HG03460 (cell line): ENCODE measurements around the gene HAPSTR1.
"Not testable (repeated sequence)": the region's sequence is repeated elsewhere in the genome, so short reads cannot be mapped to it uniquely, and the experiment has no call there.

Experiments used
- ATAC-seq: cut with Tn5 transposase; IDR thresholded peaks from one replicate; pipeline ENCODE4 v1.9.1; 2021; ENCODE audit not compliant: unreplicated experiment

The HAPSTR1 gene

GRCh38 chr16:9070254-9070653, 21.2 kb upstream of the HAPSTR1 start:
- ATAC-seq: no peak

GRCh38 chr16:9071377-9071776, 20.1 kb upstream of the HAPSTR1 start:
- ATAC-seq: no peak

GRCh38 chr16:9072806-9073341, 18.6 kb upstream of the HAPSTR1 start:
- ATAC-seq: peak; percentile 62

- ATAC-seq: no peak
Observed at GRCh38 chr16:9075299-9076071, 16.0 kb upstream of the HAPSTR1 start.

- no peak for ATAC-seq
Observed at GRCh38 chr16:9077091-9077809, 14.2 kb upstream of the HAPSTR1 start.

GRCh38 chr16:9078467-9079429, 12.7 kb upstream of the HAPSTR1 start:
- ATAC-seq: peak; percentile 73

GRCh38 chr16:9079430-9079812, 12.0 kb upstream of the HAPSTR1 start:
- no peak for ATAC-seq

- ATAC-seq: no peak
Observed at GRCh38 chr16:9081158-9081557, 10.3 kb upstream of the HAPSTR1 start.

GRCh38 chr16:9081843-9082242, 9.6 kb upstream of the HAPSTR1 start:
- no peak for ATAC-seq

GRCh38 chr16:9082422-9082821, 9.0 kb upstream of the HAPSTR1 start:
- ATAC-seq: no peak

- not testable (repeated sequence) for ATAC-seq
Observed at GRCh38 chr16:9087733-9088132, 3.7 kb upstream of the HAPSTR1 start.

GRCh38 chr16:9088848-9089247, 2.6 kb upstream of the HAPSTR1 start:
- ATAC-seq: no peak

- ATAC-seq: no peak
Observed at GRCh38 chr16:9089660-9090059, 1.8 kb upstream of the HAPSTR1 start.

GRCh38 chr16:9090101-9090959, 1.1 kb upstream of the HAPSTR1 start:
- no peak for ATAC-seq

GRCh38 chr16:9091867-9092281, 430 bp downstream of the HAPSTR1 start:
- peak; percentile 11 for ATAC-seq

GRCh38 chr16:9092282-9092977, 986 bp downstream of the HAPSTR1 start:
- ATAC-seq: peak; percentile 5

- ATAC-seq: no peak
Observed at GRCh38 chr16:9092978-9093344, 1.5 kb downstream of the HAPSTR1 start.

GRCh38 chr16:9094011-9094846, 2.8 kb downstream of the HAPSTR1 start:
- no peak for ATAC-seq

GRCh38 chr16:9095171-9095570, 3.7 kb downstream of the HAPSTR1 start:
- no peak for ATAC-seq
